ENCODE results near the gene SLC24A3. TPM values are rescaled to one million over a fixed set of nuclear protein-coding genes. Genes with fewer than 3 reads are reported as not detected.

Gene SLC24A3
- polyA plus RNA-seq, 4 donors = 1.6 to 4.0 (median 3.8) TPM; not detected in 1

DNA sequence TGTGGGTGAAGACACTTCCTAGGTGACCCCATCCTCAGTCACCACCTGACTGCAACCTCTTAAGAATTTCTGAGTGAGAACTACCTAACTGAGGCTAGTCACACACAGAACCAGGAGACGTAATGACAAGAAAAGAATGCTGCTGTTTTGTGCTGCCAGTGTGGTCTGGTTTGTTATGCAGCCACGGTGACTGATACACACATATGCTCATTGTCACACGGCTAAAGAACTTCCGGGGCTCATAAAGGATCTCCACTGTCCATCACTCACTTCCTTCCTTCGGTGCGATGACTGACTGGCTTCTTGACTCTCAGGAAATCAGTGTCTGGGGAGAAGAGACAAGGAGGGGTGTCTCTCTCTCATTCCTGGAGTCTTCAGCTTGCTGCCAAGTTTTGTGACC lies 88.0 kb downstream of the SLC24A3 start:
- FAIRE-seq (no peak), DNase-seq (no peak)
- WGBS, 3 donors = 88 to 91% (median 89%) methylated on average over 6 of the region's 6 CpGs
- Histone ChIP-seq H3K27me3 (ENCODE audit: control insufficient read depth in 3 of 3, insufficient read depth in 3 of 3, low read length in 3 of 3) (no peaks in the 10 kb centered on the region), H3K4me3 (ENCODE audit: low read depth in 1 of 3, low read length in 3 of 3) (no peak overlapping the region), H3K9me3 (ENCODE audit: control insufficient read depth in 2 of 2, insufficient read depth in 1 of 2, low read depth in 1 of 2, low read length in 1 of 2) (peaks cover 0 to 5% of the 10 kb centered on the region in 2 donors), H3K36me3 (ENCODE audit: control insufficient read depth in 3 of 3, insufficient read depth in 2 of 3, low read depth in 1 of 3, low read length in 3 of 3) (no peaks in the 10 kb centered on the region), H3K27ac (ENCODE audit: low read depth in 1 of 3, low read length in 2 of 3) (no peak overlapping the region), H3K4me1 (ENCODE audit: control insufficient read depth in 3 of 3, insufficient read depth in 2 of 3, low read depth in 1 of 3, low read length in 2 of 3) (no peaks in the 10 kb centered on the region)

GRCh38 chr20:19301142-19301541 lies 88.7 kb downstream of the SLC24A3 start:
- no peak overlapping the region for H3K4me3 ChIP-seq (ENCODE audit: low read depth in 1 of 3, low read length in 3 of 3)
- no peaks in the 10 kb centered on the region for H3K27me3 ChIP-seq (ENCODE audit: control insufficient read depth in 3 of 3, insufficient read depth in 3 of 3, low read length in 3 of 3)
- FAIRE-seq (no peak), DNase-seq (no peak)
- 71 to 80% (median 72%) methylated on average over 2 of the region's 2 CpGs for WGBS, 3 donors
- H3K9me3 ChIP-seq (ENCODE audit: control insufficient read depth in 2 of 2, insufficient read depth in 1 of 2, low read depth in 1 of 2, low read length in 1 of 2) = peaks cover 0 to 5% of the 10 kb centered on the region in 2 donors
- H3K36me3 ChIP-seq (ENCODE audit: control insufficient read depth in 3 of 3, insufficient read depth in 2 of 3, low read depth in 1 of 3, low read length in 3 of 3) = no peaks in the 10 kb centered on the region
- H3K27ac ChIP-seq (ENCODE audit: low read depth in 1 of 3, low read length in 2 of 3) = no peak overlapping the region
- H3K4me1 ChIP-seq (ENCODE audit: control insufficient read depth in 3 of 3, insufficient read depth in 2 of 3, low read depth in 1 of 3, low read length in 2 of 3) = no peaks in the 10 kb centered on the region

DNA sequence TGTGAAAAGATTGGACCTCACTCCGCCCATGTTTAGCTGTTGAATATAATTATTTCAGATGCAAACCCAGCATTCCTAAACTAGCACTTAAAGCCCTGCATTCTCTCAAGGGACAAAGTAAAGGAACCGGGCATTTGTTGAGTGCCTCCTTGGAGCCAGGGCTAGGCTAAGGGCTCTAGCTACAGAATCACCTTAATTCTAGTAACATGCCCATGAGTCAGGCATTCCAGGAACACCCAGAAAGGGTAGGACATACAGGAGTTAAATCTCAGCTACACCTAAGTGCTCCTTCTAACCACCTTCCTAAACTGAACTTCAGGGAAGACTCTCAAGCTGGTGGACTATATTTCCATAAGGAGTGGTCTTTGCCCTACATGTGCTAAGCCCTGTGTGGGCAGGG lies 89.4 kb downstream of the SLC24A3 start:
- no peak for DNase-seq
- Histone ChIP-seq H3K27me3 (ENCODE audit: control insufficient read depth in 3 of 3, insufficient read depth in 3 of 3, low read length in 3 of 3) (no peaks in the 10 kb centered on the region), H3K9me3 (ENCODE audit: control insufficient read depth in 2 of 2, insufficient read depth in 1 of 2, low read depth in 1 of 2, low read length in 1 of 2) (peaks cover 0 to 5% of the 10 kb centered on the region in 2 donors)

GRCh38 chr20:19302714-19303113 lies 90.3 kb downstream of the SLC24A3 start:
- Histone ChIP-seq H3K36me3 (ENCODE audit: control insufficient read depth in 3 of 3, insufficient read depth in 2 of 3, low read depth in 1 of 3, low read length in 3 of 3) (no peaks in the 10 kb centered on the region), H3K4me3 (ENCODE audit: low read depth in 1 of 3, low read length in 3 of 3) (no peak overlapping the region), H3K9me3 (ENCODE audit: control insufficient read depth in 2 of 2, insufficient read depth in 1 of 2, low read depth in 1 of 2, low read length in 1 of 2) (peaks cover 0 to 5% of the 10 kb centered on the region in 2 donors), H3K27ac (ENCODE audit: low read depth in 1 of 3, low read length in 2 of 3) (no peak overlapping the region), H3K4me1 (ENCODE audit: control insufficient read depth in 3 of 3, insufficient read depth in 2 of 3, low read depth in 1 of 3, low read length in 2 of 3) (no peaks in the 10 kb centered on the region), H3K27me3 (ENCODE audit: control insufficient read depth in 3 of 3, insufficient read depth in 3 of 3, low read length in 3 of 3) (no peaks in the 10 kb centered on the region)
- DNase-seq (no peak), FAIRE-seq (no peak)
- WGBS, 3 donors = 68 to 82% (median 80%) methylated on average over 3 of the region's 3 CpGs

More for the DNA sequence above, 89.4 kb downstream of the SLC24A3 start:
- Histone ChIP-seq H3K4me3 (ENCODE audit: low read depth in 1 of 3, low read length in 3 of 3) (no peak overlapping the region), H3K36me3 (ENCODE audit: control insufficient read depth in 3 of 3, insufficient read depth in 2 of 3, low read depth in 1 of 3, low read length in 3 of 3) (no peaks in the 10 kb centered on the region), H3K27ac (ENCODE audit: low read depth in 1 of 3, low read length in 2 of 3) (no peak overlapping the region), H3K4me1 (ENCODE audit: control insufficient read depth in 3 of 3, insufficient read depth in 2 of 3, low read depth in 1 of 3, low read length in 2 of 3) (no peaks in the 10 kb centered on the region)
- FAIRE-seq = no peak
- 71 to 89% (median 79%) methylated on average over 2 of the region's 2 CpGs for WGBS, 3 donors

GRCh38 chr20:19304389-19304788 lies 91.9 kb downstream of the SLC24A3 start:
- no peaks in the 10 kb centered on the region for H3K4me1 ChIP-seq (ENCODE audit: control insufficient read depth in 3 of 3, insufficient read depth in 2 of 3, low read depth in 1 of 3, low read length in 2 of 3)
- H3K27ac ChIP-seq (ENCODE audit: low read depth in 1 of 3, low read length in 2 of 3) = no peak overlapping the region

GRCh38 chr20:19304886-19305415 lies 92.5 kb downstream of the SLC24A3 start:
- no peaks in the 10 kb centered on the region for H3K27me3 ChIP-seq (ENCODE audit: control insufficient read depth in 3 of 3, insufficient read depth in 3 of 3, low read length in 3 of 3)
- DNase-seq = no peak
- no peak for FAIRE-seq
- no peaks in the 10 kb centered on the region for H3K36me3 ChIP-seq (ENCODE audit: control insufficient read depth in 3 of 3, insufficient read depth in 2 of 3, low read depth in 1 of 3, low read length in 3 of 3)
- H3K4me3 ChIP-seq (ENCODE audit: low read depth in 1 of 3, low read length in 3 of 3) = no peak overlapping the region
- WGBS, 3 donors = 78 to 82% (median 82%) methylated on average over 3 of the region's 3 CpGs
- H3K27ac ChIP-seq (ENCODE audit: low read depth in 1 of 3, low read length in 2 of 3) = no peak overlapping the region
- peaks cover 0 to 5% of the 10 kb centered on the region in 2 donors for H3K9me3 ChIP-seq (ENCODE audit: control insufficient read depth in 2 of 2, insufficient read depth in 1 of 2, low read depth in 1 of 2, low read length in 1 of 2)
- H3K4me1 ChIP-seq (ENCODE audit: control insufficient read depth in 3 of 3, insufficient read depth in 2 of 3, low read depth in 1 of 3, low read length in 2 of 3) = no peaks in the 10 kb centered on the region

More at GRCh38 chr20:19304389-19304788, 91.9 kb downstream of the SLC24A3 start:
- Histone ChIP-seq H3K9me3 (ENCODE audit: control insufficient read depth in 2 of 2, insufficient read depth in 1 of 2, low read depth in 1 of 2, low read length in 1 of 2) (peaks cover 0 to 5% of the 10 kb centered on the region in 2 donors), H3K27me3 (ENCODE audit: control insufficient read depth in 3 of 3, insufficient read depth in 3 of 3, low read length in 3 of 3) (no peaks in the 10 kb centered on the region), H3K36me3 (ENCODE audit: control insufficient read depth in 3 of 3, insufficient read depth in 2 of 3, low read depth in 1 of 3, low read length in 3 of 3) (no peaks in the 10 kb centered on the region), H3K4me3 (ENCODE audit: low read depth in 1 of 3, low read length in 3 of 3) (no peak overlapping the region)
- DNase-seq (no peak), FAIRE-seq (no peak)
- WGBS, 3 donors = 64 to 71% (median 69%) methylated on average over 5 of the region's 5 CpGs

DNA sequence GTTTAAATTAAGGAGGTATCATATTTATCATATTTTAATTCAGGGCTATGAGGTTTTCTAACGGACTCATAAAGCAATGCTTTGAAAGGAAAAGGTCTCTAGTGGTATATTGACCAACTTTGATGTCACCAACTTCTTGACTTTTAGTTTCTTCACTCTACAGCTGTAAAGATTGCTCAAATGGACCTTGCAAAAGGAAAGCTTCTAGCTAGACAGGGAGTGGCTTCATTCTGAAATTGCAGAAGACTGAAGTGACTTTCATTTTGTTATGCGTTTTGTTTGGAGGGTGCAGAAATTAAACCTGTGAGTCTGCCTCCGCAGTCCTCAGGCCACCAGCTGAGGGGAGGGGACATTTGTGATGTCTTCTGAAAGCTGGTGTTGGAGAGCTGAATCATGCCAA lies 95.7 kb downstream of the SLC24A3 start:
- DNase-seq = no peak
- 65 to 84% (median 75%) methylated on average over 3 of the region's 3 CpGs for WGBS, 3 donors
- no peak for FAIRE-seq
- H3K27ac ChIP-seq (ENCODE audit: low read depth in 1 of 3, low read length in 2 of 3) = no peak overlapping the region
- H3K4me1 ChIP-seq (ENCODE audit: control insufficient read depth in 3 of 3, insufficient read depth in 2 of 3, low read depth in 1 of 3, low read length in 2 of 3) = no peaks in the 10 kb centered on the region
- no peak overlapping the region for H3K4me3 ChIP-seq (ENCODE audit: low read depth in 1 of 3, low read length in 3 of 3)
- H3K9me3 ChIP-seq (ENCODE audit: control insufficient read depth in 2 of 2, insufficient read depth in 1 of 2, low read depth in 1 of 2, low read length in 1 of 2) = no peaks in the 10 kb centered on the region
- H3K36me3 ChIP-seq (ENCODE audit: control insufficient read depth in 3 of 3, insufficient read depth in 2 of 3, low read depth in 1 of 3, low read length in 3 of 3) = no peaks in the 10 kb centered on the region
- H3K27me3 ChIP-seq (ENCODE audit: control insufficient read depth in 3 of 3, insufficient read depth in 3 of 3, low read length in 3 of 3) = no peaks in the 10 kb centered on the region

GRCh38 chr20:19310541-19310940 lies 98.1 kb downstream of the SLC24A3 start:
- WGBS, 3 donors = 85 to 96% (median 90%) methylated on average over 2 of the region's 2 CpGs
- Histone ChIP-seq H3K4me1 (ENCODE audit: control insufficient read depth in 3 of 3, insufficient read depth in 2 of 3, low read depth in 1 of 3, low read length in 2 of 3) (no peaks in the 10 kb centered on the region), H3K9me3 (ENCODE audit: control insufficient read depth in 2 of 2, insufficient read depth in 1 of 2, low read depth in 1 of 2, low read length in 1 of 2) (no peaks in the 10 kb centered on the region), H3K4me3 (ENCODE audit: low read depth in 1 of 3, low read length in 3 of 3) (no peak overlapping the region), H3K27ac (ENCODE audit: low read depth in 1 of 3, low read length in 2 of 3) (no peak overlapping the region), H3K36me3 (ENCODE audit: control insufficient read depth in 3 of 3, insufficient read depth in 2 of 3, low read depth in 1 of 3, low read length in 3 of 3) (no peaks in the 10 kb centered on the region), H3K27me3 (ENCODE audit: control insufficient read depth in 3 of 3, insufficient read depth in 3 of 3, low read length in 3 of 3) (no peaks in the 10 kb centered on the region)
- DNase-seq = no peak
- FAIRE-seq = no peak
